Adrenal gland (tissue), 5 donors: ENCODE measurements around the gene WDR49.

ENCODE experiments used
- POLR2A ChIP-seq, 2 donors: fragments of 450-650 bp; IDR thresholded peaks; one replicate each; pipeline ENCODE4 v1.6.1; 2017; ENCODE audit warnings: antibody characterized with exemption in 2 of 2, mild to moderate bottlenecking in 2 of 2, moderate library complexity in 1 of 2
- TF ChIP-seq, protein P1 (sequence below), 6 experiments: fragments of 450-650 bp in 4 of 6; fragments of 200-600 bp in 2 of 6; sonication (generic) in 1 of 6; IDR thresholded peaks; 1 replicate in 5 of 6; 2 replicates in 1 of 6; pipeline versions ENCODE4 v1.5.1 to v1.8.0; 2016 to 2021; ENCODE audit warnings: antibody characterized with exemption in 6 of 6, mild to moderate bottlenecking in 2 of 6, moderate library complexity in 1 of 6
- donor health status: DM: no; HTN: no; CAD: no.

- TF ChIP-seq POLR2A (IDR thresholded peaks at IDR 0.05), result no peak
- TF ChIP-seq, protein P1, sequence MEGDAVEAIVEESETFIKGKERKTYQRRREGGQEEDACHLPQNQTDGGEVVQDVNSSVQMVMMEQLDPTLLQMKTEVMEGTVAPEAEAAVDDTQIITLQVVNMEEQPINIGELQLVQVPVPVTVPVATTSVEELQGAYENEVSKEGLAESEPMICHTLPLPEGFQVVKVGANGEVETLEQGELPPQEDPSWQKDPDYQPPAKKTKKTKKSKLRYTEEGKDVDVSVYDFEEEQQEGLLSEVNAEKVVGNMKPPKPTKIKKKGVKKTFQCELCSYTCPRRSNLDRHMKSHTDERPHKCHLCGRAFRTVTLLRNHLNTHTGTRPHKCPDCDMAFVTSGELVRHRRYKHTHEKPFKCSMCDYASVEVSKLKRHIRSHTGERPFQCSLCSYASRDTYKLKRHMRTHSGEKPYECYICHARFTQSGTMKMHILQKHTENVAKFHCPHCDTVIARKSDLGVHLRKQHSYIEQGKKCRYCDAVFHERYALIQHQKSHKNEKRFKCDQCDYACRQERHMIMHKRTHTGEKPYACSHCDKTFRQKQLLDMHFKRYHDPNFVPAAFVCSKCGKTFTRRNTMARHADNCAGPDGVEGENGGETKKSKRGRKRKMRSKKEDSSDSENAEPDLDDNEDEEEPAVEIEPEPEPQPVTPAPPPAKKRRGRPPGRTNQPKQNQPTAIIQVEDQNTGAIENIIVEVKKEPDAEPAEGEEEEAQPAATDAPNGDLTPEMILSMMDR (IDR thresholded peaks at IDR 0.05), result no peak
These were observed 186.8 kb downstream of the WDR49 start for GRCh38 chr3:167466966-167467365.
